HL-60 (cell line): Measurements from ENCODE around the gene CCDC102A.

Source experiments
- DNase-seq, 2 experiments: peaks; one replicate each; pipeline ENCODE4 v3.0.0-alpha.2; 2010 to 2020; ENCODE audit warnings: low read depth in 1 of 2, low spot score in 1 of 2
- H3K27ac ChIP-seq: fragments of 250-450 bp; sonication (Bioruptor Pico); replicated peaks from 2 replicates; pipeline ENCODE4 v1.5.1; 2020; ENCODE audit warnings: mild to moderate bottlenecking, moderate library complexity
- H3K27me3 ChIP-seq: fragments of 250-450 bp; sonication (Bioruptor Pico); 2 replicates; pipeline ENCODE4 v1.5.1; 2021; ENCODE audit warnings: mild to moderate bottlenecking, moderate library complexity; ENCODE audit not compliant: insufficient read depth, poor library complexity, severe bottlenecking
- H3K4me3 ChIP-seq: replicated peaks from 2 replicates; pipeline ENCODE4 v1.5.1; 2011; ENCODE audit warnings: mild to moderate bottlenecking, control low read depth, low read length; ENCODE audit not compliant: insufficient read depth
- GABPA ChIP-seq: IDR thresholded peaks from 2 replicates; pipeline ENCODE4 v1.6.1; 2012; ENCODE audit warnings: low read depth
- POLR2AphosphoS5 ChIP-seq: IDR thresholded peaks from 2 replicates; pipeline ENCODE4 v1.6.1; 2012; ENCODE audit warnings: low read depth
- SPI1 ChIP-seq: IDR thresholded peaks from 2 replicates; pipeline ENCODE4 v1.6.1; 2012; ENCODE audit warnings: low read depth, mild to moderate bottlenecking, borderline replicate concordance
- TF ChIP-seq, protein P1 (sequence below): IDR thresholded peaks from one replicate; pipeline ENCODE4 v1.5.1; 2011; ENCODE audit warnings: low read length, control low read depth, inconsistent platforms; ENCODE audit not compliant: insufficient read depth
- TF ChIP-seq, protein P2 (sequence below): IDR thresholded peaks from 2 replicates; pipeline ENCODE4 v1.6.1; 2012; ENCODE audit warnings: low read depth; ENCODE audit not compliant: insufficient replicate concordance

The CCDC102A gene

DNA sequence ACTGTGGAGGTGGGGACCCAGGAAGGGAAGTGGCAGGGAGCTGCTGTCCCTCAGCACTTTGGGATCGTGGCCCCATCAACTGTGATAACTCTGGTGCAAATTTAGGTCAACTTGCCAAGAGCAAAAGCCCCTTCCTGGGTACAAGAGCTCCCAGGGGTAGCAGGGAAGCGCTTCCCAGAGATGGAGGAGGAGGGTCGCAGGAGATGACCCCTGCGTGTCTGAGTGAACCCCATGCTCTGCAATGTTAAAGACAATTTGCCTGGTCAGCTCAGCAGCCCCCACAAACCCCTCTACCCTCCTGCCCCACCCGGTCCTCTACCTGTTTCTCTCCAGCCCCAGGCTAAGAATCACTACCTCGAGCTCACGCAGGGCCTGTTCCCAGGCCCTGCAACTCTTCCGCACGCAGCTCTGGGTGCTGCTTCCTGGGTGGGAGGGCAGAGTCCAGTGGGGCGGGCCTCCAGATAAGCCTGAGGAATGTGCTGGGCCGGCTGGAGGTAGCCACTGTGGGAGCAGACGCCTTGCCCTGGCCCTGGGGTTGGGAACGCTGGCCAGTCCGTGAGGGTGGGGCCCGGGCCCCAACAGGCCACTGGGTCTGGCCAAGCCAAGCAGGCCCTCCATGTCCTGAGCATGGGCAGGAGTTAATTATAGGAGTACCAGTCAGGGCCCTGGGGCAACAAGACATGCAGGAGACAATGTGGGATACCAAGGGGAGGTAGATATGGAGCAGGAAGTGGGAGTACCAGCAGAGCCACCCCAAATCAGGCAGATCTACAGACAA is 56.2 kb downstream of the CCDC102A start:
- Histone ChIP-seq H3K27me3 (peaks cover 8% of the 10 kb centered on the region), H3K4me3 (no peak overlapping the region), H3K27ac (no peak overlapping the region)
- TF ChIP-seq, protein P1, sequence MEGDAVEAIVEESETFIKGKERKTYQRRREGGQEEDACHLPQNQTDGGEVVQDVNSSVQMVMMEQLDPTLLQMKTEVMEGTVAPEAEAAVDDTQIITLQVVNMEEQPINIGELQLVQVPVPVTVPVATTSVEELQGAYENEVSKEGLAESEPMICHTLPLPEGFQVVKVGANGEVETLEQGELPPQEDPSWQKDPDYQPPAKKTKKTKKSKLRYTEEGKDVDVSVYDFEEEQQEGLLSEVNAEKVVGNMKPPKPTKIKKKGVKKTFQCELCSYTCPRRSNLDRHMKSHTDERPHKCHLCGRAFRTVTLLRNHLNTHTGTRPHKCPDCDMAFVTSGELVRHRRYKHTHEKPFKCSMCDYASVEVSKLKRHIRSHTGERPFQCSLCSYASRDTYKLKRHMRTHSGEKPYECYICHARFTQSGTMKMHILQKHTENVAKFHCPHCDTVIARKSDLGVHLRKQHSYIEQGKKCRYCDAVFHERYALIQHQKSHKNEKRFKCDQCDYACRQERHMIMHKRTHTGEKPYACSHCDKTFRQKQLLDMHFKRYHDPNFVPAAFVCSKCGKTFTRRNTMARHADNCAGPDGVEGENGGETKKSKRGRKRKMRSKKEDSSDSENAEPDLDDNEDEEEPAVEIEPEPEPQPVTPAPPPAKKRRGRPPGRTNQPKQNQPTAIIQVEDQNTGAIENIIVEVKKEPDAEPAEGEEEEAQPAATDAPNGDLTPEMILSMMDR = no peak
- no peak for TF ChIP-seq GABPA
- no peak for TF ChIP-seq POLR2AphosphoS5
- TF ChIP-seq SPI1 = no peak
- TF ChIP-seq, protein P2, sequence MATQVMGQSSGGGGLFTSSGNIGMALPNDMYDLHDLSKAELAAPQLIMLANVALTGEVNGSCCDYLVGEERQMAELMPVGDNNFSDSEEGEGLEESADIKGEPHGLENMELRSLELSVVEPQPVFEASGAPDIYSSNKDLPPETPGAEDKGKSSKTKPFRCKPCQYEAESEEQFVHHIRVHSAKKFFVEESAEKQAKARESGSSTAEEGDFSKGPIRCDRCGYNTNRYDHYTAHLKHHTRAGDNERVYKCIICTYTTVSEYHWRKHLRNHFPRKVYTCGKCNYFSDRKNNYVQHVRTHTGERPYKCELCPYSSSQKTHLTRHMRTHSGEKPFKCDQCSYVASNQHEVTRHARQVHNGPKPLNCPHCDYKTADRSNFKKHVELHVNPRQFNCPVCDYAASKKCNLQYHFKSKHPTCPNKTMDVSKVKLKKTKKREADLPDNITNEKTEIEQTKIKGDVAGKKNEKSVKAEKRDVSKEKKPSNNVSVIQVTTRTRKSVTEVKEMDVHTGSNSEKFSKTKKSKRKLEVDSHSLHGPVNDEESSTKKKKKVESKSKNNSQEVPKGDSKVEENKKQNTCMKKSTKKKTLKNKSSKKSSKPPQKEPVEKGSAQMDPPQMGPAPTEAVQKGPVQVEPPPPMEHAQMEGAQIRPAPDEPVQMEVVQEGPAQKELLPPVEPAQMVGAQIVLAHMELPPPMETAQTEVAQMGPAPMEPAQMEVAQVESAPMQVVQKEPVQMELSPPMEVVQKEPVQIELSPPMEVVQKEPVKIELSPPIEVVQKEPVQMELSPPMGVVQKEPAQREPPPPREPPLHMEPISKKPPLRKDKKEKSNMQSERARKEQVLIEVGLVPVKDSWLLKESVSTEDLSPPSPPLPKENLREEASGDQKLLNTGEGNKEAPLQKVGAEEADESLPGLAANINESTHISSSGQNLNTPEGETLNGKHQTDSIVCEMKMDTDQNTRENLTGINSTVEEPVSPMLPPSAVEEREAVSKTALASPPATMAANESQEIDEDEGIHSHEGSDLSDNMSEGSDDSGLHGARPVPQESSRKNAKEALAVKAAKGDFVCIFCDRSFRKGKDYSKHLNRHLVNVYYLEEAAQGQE = no peak
- DNase-seq = no peak

DNA sequence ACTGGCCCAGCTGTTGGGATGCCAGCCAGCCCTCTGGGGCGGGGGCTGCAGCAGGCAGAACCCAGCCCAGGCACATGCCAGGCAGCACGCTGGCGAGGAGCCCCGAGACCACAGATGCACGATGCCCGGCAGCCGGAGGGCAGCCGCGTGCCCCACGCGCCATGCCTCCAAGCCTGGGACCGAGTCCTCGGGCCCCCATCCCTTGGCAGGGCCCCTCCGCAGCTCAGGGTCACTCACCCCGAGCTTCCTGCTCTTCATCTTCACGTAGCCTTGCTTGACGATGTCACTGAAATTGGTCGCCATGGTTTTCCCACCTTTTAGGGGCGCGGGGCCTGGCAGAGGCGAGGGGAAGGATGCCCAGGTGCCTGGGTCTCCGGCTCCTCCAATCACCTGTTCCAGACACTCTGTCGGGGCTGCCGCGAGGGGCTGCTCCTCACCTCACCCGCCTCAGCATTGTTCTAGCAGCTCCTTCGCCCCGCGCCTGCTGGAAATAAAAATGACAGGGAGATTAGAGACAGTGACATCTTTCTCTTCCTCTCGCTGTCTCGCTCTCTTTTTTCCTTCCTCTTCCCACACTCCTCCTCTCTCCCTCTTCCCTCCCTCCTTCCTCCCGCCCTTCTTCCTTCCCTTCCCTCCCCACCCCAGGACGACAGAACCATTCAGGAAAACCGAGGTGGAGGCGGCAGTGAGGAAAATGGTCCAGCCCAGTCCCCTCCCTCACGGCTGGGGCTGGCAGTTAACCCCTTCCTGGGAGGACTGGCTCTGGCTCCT is 57.0 kb downstream of the CCDC102A start:
- H3K27ac ChIP-seq = no peak overlapping the region
- TF ChIP-seq GABPA (no peak), SPI1 (no peak), POLR2AphosphoS5 (no peak)
- TF ChIP-seq, protein P2 = no peak
- TF ChIP-seq, protein P1 = no peak
- no peak for DNase-seq
- no peak overlapping the region for H3K4me3 ChIP-seq
- peaks cover 8% of the 10 kb centered on the region for H3K27me3 ChIP-seq

DNA sequence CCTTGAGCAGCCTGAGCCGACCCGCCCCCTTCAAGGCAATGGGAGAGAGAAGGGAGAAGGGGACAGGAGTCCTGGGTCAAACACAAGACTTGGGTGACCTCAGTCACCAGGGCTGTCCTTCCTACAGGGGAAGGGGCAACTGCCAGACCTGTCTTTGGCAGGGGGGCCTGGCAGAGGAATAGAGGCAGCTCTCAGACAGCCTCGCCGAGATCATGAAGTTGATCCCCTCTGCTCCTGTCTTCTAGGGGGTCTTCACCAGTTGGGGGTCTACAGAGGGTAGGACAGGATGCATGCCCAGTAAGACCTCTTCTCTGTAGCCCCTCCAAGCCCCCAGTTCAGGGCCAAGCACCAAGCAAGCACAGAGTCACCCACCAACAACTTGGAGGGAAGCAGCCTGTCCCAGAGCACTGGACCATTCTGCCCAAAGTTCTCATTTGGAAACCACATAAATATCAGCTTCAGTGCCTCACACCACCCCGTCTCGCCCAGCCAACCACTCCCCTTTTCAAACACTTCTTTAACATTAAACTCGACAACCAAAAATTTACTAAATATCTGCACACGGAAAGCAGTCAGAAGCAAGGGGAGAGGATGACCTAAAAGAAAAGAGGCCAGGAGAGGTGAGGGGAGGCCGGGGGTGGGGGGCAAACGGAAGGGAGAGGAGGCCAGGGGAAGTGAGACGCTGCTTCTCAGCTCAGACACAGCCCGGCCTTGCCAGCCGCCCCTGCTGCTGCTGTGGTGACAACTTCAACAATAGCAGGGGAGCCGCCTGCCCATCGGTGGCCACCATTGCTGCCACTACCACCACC is 57.8 kb downstream of the CCDC102A start:
- Histone ChIP-seq H3K27ac (no peak overlapping the region), H3K27me3 (peaks cover 8% of the 10 kb centered on the region), H3K4me3 (no peak overlapping the region)
- no peak for DNase-seq
- TF ChIP-seq SPI1 (no peak), GABPA (no peak)
- TF ChIP-seq, protein P2 = no peak
- TF ChIP-seq, protein P1 = no peak
